HL-60 (cell line): Measurements from ENCODE around the gene NAV2.

Experiments
- CTCF ChIP-seq: IDR thresholded peaks from one replicate; pipeline ENCODE4 v1.5.1; 2011; ENCODE audit warnings: low read length, control low read depth, inconsistent platforms; ENCODE audit not compliant: insufficient read depth
- POLR2AphosphoS5 ChIP-seq: IDR thresholded peaks from 2 replicates; pipeline ENCODE4 v1.6.1; 2012; ENCODE audit warnings: low read depth
- REST ChIP-seq: IDR thresholded peaks from 2 replicates; pipeline ENCODE4 v1.6.1; 2012; ENCODE audit warnings: low read depth; ENCODE audit not compliant: insufficient replicate concordance
- SPI1 ChIP-seq: IDR thresholded peaks from 2 replicates; pipeline ENCODE4 v1.6.1; 2012; ENCODE audit warnings: low read depth, mild to moderate bottlenecking, borderline replicate concordance

DNA sequence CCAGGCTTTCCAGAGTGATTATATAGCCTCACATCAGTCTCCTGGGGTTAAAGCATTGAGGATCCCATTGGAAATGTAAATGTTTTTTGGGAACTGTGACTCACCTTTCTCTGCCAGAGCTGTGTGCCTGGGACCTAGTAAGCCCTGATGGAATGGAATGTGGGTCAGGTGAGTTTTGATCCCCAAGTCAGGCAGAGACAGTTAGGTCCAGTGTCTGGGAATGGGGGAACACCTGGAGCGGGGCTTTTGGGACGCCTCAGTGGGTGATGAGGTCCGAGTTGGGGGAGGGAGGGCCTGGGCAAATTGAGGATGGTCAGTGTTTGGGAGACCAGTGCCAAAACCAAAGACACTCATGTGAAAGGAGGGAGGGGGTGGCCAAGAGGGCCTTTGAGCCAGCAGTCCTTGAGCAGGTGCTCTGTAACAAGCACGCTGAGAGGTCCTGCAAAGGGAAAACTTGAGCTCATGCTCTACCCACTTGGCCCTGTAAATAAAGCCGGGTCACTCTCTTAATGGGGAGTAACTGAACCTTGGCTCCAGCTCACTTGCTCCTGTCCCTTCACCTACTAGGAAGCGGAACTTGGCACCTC is 104.7 kb downstream of the NAV2 start:
- TF ChIP-seq CTCF, result no peak
- TF ChIP-seq REST, result no peak
- no peak for TF ChIP-seq POLR2AphosphoS5
- no peak for TF ChIP-seq SPI1
